RWPE1 (cell line): Measurements from ENCODE around the gene PPFIBP1.

ENCODE experiments used
- CTCF ChIA-PET: fragments of 350-600 bp; sonication (Branson Sonifier 250); formaldehyde crosslinking; extraction: SDS; loops from one replicate; lab custom pipeline; 2021; lab: Yijun Ruan, JAX
- POLR2A ChIA-PET: fragments of 400-600 bp; formaldehyde crosslinking; extraction: SDS; loops from one replicate; lab custom pipeline; 2020; ENCODE audit warnings: antibody characterized with exemption; ENCODE audit not compliant: low non-redundant PET; lab: Yijun Ruan, JAX
- DNase-seq: peaks from one replicate; pipeline ENCODE4 v3.0.0; 2012; ENCODE audit warnings: low spot score
- H3K27ac ChIP-seq: fragments of 450-650 bp; 2 replicates; pipeline ENCODE4 v1.5.1; 2017
- CTCF ChIP-seq: fragments of 450-650 bp; conservative IDR thresholded peaks from 2 replicates; pipeline ENCODE4 v1.5.1; 2017; ENCODE audit warnings: low read depth, mild to moderate bottlenecking

Gene PPFIBP1

GRCh38 chr12:27499377-27499776, 24.6 kb upstream of the PPFIBP1 start:
- CTCF ChIA-PET: no interaction called here
- no peak overlapping the region for H3K27ac ChIP-seq
- no peak for DNase-seq
- TF ChIP-seq CTCF: no peak
- POLR2A ChIA-PET: no interaction called here

GRCh38 chr12:27500546-27500945, 23.5 kb upstream of the PPFIBP1 start:
- ChIA-PET POLR2A (no interaction called here), CTCF (no interaction called here)
- TF ChIP-seq CTCF: no peak
- DNase-seq: no peak
- H3K27ac ChIP-seq: no peak overlapping the region

GRCh38 chr12:27502021-27502435, 22.0 kb upstream of the PPFIBP1 start:
- H3K27ac ChIP-seq: no peak overlapping the region
- no peak for DNase-seq
- TF ChIP-seq CTCF: no peak
- CTCF ChIA-PET: no interaction called here
- POLR2A ChIA-PET: no interaction called here

- no peak overlapping the region for H3K27ac ChIP-seq
- ChIA-PET POLR2A (no interaction called here), CTCF (interaction anchor here (0.8 kb wide), 1 partner anchor 20 kb away, joined by 4 read pairs; no protein-coding TSS in a partner anchor)
- no peak for TF ChIP-seq CTCF
- no peak for DNase-seq
Measured at GRCh38 chr12:27504507-27504906, 19.5 kb upstream of the PPFIBP1 start.

GRCh38 chr12:27505109-27505508, 18.9 kb upstream of the PPFIBP1 start:
- DNase-seq: no peak
- no peak for TF ChIP-seq CTCF
- POLR2A ChIA-PET: interaction anchor here (0.6 kb wide), 1 partner anchor 61 kb away, joined by 8 read pairs; no protein-coding TSS in a partner anchor

GRCh38 chr12:27505761-27506160, 18.2 kb upstream of the PPFIBP1 start:
- H3K27ac ChIP-seq: no peak overlapping the region
- no peak for TF ChIP-seq CTCF
- ChIA-PET POLR2A (interaction anchor here (0.6 kb wide), 1 partner anchor 60 kb away, joined by 8 read pairs; no protein-coding TSS in a partner anchor), CTCF (no interaction called here)
- no peak for DNase-seq

More at GRCh38 chr12:27505109-27505508, 18.9 kb upstream of the PPFIBP1 start:
- H3K27ac ChIP-seq: no peak overlapping the region
- CTCF ChIA-PET: interaction anchor here (0.8 kb wide), 1 partner anchor 20 kb away, joined by 4 read pairs; no protein-coding TSS in a partner anchor
